ENCODE measurements around the gene FAM168A. TPM values are rescaled to one million over a fixed set of nuclear protein-coding genes. Genes with fewer than 3 reads are reported as not detected.

Gene FAM168A
- total RNA-seq, 4 donors from 2014 or later: 17.7 to 40.1 (median 22.2) TPM

DNA sequence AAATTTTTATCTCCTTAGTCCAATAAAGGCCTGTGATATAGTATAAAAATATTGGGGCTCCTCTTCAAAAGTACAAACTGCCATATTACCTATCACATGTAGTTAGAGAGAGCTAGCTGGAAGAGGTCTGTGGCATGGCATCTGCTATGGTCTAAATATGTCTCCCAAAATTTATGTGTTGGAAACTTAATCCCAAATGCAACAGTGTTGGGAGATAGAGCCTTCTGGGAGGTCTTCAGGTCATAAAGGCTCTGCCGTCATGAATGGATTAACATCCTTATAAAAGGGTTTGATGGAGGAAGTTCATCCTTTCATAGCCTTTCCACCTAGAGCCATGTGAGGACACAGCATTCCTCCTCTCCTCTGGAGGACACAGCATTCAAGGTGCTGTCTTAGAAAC, 116.3 kb downstream of the FAM168A start:
- Histone ChIP-seq H3K27me3 (no peaks in the 10 kb centered on the region), H3K9me3 (no peaks in the 10 kb centered on the region), H3K36me3 (no peaks in the 10 kb centered on the region), H3K4me1 (no peaks in the 10 kb centered on the region), H3K4me3 (no peak overlapping the region), H3K27ac (no peak overlapping the region)
- TF ChIP-seq, protein P1, sequence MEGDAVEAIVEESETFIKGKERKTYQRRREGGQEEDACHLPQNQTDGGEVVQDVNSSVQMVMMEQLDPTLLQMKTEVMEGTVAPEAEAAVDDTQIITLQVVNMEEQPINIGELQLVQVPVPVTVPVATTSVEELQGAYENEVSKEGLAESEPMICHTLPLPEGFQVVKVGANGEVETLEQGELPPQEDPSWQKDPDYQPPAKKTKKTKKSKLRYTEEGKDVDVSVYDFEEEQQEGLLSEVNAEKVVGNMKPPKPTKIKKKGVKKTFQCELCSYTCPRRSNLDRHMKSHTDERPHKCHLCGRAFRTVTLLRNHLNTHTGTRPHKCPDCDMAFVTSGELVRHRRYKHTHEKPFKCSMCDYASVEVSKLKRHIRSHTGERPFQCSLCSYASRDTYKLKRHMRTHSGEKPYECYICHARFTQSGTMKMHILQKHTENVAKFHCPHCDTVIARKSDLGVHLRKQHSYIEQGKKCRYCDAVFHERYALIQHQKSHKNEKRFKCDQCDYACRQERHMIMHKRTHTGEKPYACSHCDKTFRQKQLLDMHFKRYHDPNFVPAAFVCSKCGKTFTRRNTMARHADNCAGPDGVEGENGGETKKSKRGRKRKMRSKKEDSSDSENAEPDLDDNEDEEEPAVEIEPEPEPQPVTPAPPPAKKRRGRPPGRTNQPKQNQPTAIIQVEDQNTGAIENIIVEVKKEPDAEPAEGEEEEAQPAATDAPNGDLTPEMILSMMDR (IDR thresholded peaks at IDR 0.05): no peak
- TF ChIP-seq POLR2AphosphoS5 (IDR thresholded peaks at IDR 0.05): no peak
- no peak for TF ChIP-seq POLR2A (IDR thresholded peaks at IDR 0.05)
- no peak for TF ChIP-seq EP300 (IDR thresholded peaks at IDR 0.05)
- no peak for DNase-seq (ENCODE audit: low spot score in 2 of 2)
- WGBS: 94% methylated on average over 1 of the region's 1 CpG

DNA sequence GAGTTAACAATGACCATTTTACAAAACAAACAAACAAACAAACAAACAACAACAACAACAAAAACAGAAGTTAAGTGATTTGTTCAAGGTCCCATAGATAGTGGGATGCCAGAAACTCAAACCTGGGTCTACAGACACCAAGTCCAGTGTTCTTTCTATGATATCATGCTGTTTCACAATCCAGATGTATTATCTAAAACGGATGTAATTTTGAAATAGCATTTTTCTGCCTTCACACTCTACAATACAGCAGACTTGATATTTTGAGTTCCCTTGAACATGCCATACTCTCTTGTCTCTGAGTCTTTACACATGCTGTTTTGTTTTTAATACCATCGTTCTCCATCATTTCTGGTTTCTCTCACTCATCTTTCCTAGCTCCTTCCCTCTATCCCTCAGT, 117.2 kb downstream of the FAM168A start:
- TF ChIP-seq, protein P1 (IDR thresholded peaks at IDR 0.05): no peak
- TF ChIP-seq POLR2AphosphoS5 (IDR thresholded peaks at IDR 0.05): no peak
- TF ChIP-seq POLR2A (IDR thresholded peaks at IDR 0.05): no peak
- TF ChIP-seq EP300 (IDR thresholded peaks at IDR 0.05): no peak
- Histone ChIP-seq H3K36me3 (no peaks in the 10 kb centered on the region), H3K4me1 (no peaks in the 10 kb centered on the region), H3K27me3 (no peaks in the 10 kb centered on the region), H3K4me3 (no peak overlapping the region), H3K27ac (no peak overlapping the region), H3K9me3 (no peaks in the 10 kb centered on the region)
- no peak for DNase-seq (ENCODE audit: low spot score in 2 of 2)
- 61% methylated on average over 2 of the region's 2 CpGs for WGBS

DNA sequence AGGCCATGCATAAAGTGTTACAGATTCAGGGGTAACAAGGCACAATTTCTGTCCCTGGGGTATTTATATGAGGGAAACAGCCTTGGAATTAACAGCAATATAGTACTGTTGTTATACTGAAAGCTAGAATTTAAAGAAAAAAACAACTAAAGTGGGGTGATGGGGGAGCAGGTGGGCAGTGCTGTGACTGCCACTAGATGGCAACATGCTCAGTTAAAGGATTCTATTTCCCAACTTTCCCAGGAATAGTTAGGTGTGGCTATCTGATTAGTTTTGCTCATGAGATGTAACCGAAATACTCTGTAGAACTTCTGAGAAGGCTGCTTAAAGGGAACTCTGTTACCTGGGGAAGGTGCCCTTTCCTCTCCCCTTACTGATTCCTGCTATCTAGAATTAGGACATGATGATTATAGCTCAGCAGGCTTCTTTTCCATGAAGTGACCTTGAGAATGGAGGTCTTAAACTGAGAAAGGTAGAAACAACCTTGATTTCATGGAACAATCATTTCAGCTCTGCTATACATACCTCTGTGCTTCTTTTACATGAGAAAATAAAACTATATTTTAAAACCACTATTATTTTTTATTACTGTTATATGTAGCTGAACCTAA, 119.1 kb downstream of the FAM168A start:
- H3K4me3 ChIP-seq: no peak overlapping the region
- no peaks in the 10 kb centered on the region for H3K36me3 ChIP-seq
- no peak overlapping the region for H3K27ac ChIP-seq
- no peak for TF ChIP-seq POLR2A (IDR thresholded peaks at IDR 0.05)
- TF ChIP-seq, protein P1 (IDR thresholded peaks at IDR 0.05): peak in 1 of 2 donors; percentile 22
- TF ChIP-seq POLR2AphosphoS5 (IDR thresholded peaks at IDR 0.05): no peak
- TF ChIP-seq EP300 (IDR thresholded peaks at IDR 0.05): no peak
- H3K27me3 ChIP-seq: no peaks in the 10 kb centered on the region
- no peak for DNase-seq (ENCODE audit: low spot score in 2 of 2)
- no peaks in the 10 kb centered on the region for H3K4me1 ChIP-seq
- 86% methylated on average over 1 of the region's 1 CpG for WGBS
- H3K9me3 ChIP-seq: no peaks in the 10 kb centered on the region

DNA sequence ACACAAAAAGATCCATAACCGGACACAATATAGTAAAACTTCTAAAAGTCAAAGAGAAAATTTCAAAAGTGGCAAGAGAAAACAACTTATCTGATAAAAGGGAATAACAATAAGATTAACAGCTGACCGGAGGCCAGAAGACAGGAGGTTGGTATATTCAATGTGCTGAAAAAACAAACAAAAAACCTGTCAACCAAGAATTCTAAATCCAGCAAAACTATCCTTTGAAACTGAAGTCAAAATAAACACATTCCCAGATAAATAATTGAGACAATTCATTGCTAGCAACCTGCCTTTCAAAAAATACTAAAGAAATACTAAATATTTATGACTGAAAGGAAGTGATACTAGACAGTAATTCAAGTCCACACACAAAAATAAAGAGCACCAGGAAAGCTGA, 120.4 kb downstream of the FAM168A start:
- 100% methylated on average over 2 of the region's 2 CpGs for WGBS
- Histone ChIP-seq H3K4me1 (no peaks in the 10 kb centered on the region), H3K27me3 (no peaks in the 10 kb centered on the region), H3K4me3 (no peak overlapping the region), H3K36me3 (no peaks in the 10 kb centered on the region), H3K27ac (no peak overlapping the region), H3K9me3 (no peaks in the 10 kb centered on the region)
- no peak for DNase-seq (ENCODE audit: low spot score in 2 of 2)
- TF ChIP-seq POLR2AphosphoS5 (IDR thresholded peaks at IDR 0.05) (no peak), EP300 (IDR thresholded peaks at IDR 0.05) (no peak), POLR2A (IDR thresholded peaks at IDR 0.05) (no peak)
- TF ChIP-seq, protein P1 (IDR thresholded peaks at IDR 0.05): no peak

DNA sequence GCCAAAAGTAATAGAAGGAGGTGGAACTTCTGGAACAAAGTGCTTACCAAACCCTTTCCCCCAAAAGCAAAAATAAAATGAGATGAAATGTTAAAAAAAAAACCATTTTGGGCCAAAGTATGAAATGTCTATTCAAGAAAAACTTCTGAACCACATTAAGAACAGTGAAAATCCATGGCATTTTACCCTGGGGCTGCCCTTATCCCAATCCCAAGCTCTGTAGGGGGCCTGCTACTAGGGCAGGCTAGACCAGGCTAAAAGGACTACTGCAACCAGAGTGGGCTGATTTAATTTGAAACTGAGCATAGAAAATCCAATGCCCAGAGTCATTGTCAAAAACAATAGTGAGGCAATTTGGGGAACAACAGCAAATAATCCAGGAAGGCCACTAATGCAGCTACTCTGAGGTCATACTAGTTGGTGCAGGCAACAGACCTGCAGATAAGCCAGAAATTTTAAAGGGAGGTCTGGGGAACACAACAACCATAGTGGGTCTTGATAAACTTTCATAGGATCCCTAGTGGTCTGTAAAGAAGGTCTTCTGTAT, 122.3 kb downstream of the FAM168A start:
- no peak for TF ChIP-seq EP300 (IDR thresholded peaks at IDR 0.05)
- TF ChIP-seq POLR2A (IDR thresholded peaks at IDR 0.05): no peak
- no peak for TF ChIP-seq POLR2AphosphoS5 (IDR thresholded peaks at IDR 0.05)
- TF ChIP-seq, protein P1 (IDR thresholded peaks at IDR 0.05): no peak
- no peak overlapping the region for H3K4me3 ChIP-seq
- no peaks in the 10 kb centered on the region for H3K9me3 ChIP-seq
- H3K27me3 ChIP-seq: no peaks in the 10 kb centered on the region
- DNase-seq (ENCODE audit: low spot score in 2 of 2): no peak
- no peaks in the 10 kb centered on the region for H3K4me1 ChIP-seq
- no peaks in the 10 kb centered on the region for H3K36me3 ChIP-seq
- no peak overlapping the region for H3K27ac ChIP-seq
